Stimulated activated CD8-positive, alpha-beta memory T cell treated with anti-CD3 and anti-CD28 coated beads, Interleukin-12 subunit alpha, Interleukin-12 subunit beta, amount 100 ng/mL, for 24 hours (primary cell): ENCODE data around the gene ATF6.
"Not testable (repeated sequence)": the region's sequence is repeated elsewhere in the genome, so short reads cannot be mapped to it uniquely, and the experiment has no call there.

Source experiments
- DNase-seq: peaks from one replicate; pipeline ENCODE4 v3.0.0-alpha.2; 2020; ENCODE audit errors: extremely low read depth

Gene ATF6

GRCh38 chr1:161733526-161733925 lies 32.6 kb upstream of the ATF6 start:
- DNase-seq, result no peak

- no peak for DNase-seq
These were observed 30.3 kb upstream of the ATF6 start for GRCh38 chr1:161735837-161736236.

GRCh38 chr1:161736335-161736969 lies 29.7 kb upstream of the ATF6 start:
- no peak for DNase-seq

GRCh38 chr1:161737625-161738024 lies 28.5 kb upstream of the ATF6 start:
- no peak for DNase-seq

DNA sequence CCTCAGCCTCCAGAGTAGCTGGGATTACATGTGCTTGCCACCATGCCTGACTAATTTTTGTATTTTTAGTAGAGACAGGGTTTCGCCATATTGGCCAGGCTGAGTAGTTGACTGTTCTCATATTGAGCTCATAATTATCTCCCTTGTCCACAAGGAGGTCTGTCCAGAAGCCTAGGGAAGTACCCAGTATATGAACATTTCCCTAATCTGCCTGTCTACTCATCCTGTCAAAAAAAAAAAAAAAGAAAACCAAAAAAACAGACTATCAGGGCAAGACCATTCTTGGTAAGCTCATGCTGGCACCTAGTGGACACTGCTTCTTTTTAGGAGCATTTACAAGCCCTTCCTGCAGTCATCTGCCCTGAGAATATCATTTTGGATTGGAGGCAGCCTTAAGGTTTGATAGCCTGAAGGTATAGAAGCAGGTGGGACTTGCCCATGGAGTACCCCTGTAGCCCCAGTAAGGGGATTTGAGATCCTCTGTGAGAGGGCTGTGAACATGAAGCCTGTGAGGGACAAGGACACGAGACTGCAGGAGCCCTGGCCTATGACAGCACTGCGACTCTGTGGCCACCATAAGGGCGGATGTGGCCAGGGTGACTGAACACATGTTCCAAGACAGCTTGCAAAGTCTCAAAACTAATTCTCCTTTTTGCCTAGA lies 27.4 kb upstream of the ATF6 start:
- no peak for DNase-seq

- DNase-seq, result no peak
These were observed 26.1 kb upstream of the ATF6 start for GRCh38 chr1:161739865-161740566.

- no peak for DNase-seq
These were observed 25.2 kb upstream of the ATF6 start for GRCh38 chr1:161740921-161741320.

GRCh38 chr1:161743231-161743630 lies 22.9 kb upstream of the ATF6 start:
- DNase-seq, result no peak

- DNase-seq, result no peak
These were observed 18.3 kb upstream of the ATF6 start for GRCh38 chr1:161747801-161748200.

DNA sequence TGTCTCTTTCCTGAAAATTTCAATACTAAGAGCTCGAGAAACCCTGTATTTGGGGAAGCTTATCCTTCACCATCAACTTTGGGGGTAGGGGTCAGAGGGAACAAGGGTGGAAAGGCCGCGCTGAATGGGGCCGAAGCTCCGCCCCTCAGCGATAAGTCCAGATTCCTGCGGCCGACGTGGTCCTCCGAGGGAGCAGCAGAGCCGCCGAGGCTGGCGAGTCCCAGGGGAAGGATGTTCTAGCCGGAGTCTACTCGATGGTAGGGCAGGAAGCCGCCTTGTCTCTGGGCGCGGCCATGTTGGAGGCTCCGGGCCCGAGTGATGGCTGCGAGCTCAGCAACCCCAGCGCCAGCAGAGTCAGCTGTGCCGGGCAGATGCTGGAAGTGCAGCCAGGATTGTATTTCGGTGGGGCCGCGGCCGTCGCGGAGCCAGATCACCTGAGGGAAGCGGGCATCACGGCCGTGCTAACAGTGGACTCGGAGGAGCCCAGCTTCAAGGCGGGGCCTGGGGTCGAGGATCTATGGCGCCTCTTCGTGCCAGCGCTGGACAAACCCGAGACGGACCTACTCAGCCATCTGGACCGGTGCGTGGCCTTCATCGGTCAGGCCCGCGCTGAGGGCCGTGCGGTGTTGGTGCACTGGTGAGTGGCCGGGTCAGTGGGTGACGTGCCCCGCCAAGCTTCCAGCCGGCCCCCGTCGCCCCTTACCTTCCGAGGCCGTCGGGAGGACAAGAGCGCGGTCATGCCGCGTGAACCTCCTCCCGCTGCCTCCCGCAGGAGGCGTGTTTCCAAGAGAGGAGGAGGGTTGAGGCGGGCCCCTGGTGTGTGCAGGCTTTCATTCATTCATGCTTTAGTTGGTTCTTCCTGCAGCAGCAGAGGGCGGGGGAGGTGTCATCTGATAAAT lies 16.4 kb upstream of the ATF6 start, which contains the start of gene DUSP12:
DUSP12 (plus strand) TSS at position 278 of the 899 bp plus-strand sequence; CDS start at position 294, 16 bp downstream.
- DNase-seq, result peak; percentile 75

DNA sequence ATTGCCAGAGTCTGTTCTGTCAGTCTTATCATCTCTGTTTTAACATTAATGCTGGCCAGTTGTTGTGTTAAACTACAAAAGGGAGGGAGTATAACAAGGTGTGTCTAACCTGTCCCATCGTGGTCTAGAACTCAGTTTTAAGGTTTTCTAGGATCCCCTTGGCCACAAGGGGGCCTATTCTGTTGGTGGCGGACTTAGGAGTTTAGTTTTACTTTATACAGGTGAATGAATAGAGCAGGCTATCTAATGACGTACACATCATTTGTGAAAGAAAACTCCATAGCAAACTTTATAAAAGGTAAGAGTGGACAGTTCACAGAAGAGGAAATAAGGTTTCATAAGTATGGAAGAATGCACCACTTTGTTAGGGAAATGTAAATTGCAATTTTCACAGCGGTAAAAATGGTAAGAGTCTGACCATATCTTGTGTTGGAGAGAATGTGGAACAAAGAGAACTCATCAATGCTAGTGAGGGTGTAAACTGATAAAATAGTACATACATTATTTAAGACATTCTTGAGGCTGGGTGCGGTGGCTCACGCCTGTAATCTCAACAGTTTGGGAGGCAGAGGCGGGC lies 2.5 kb upstream of the ATF6 start:
- no peak for DNase-seq

GRCh38 chr1:161768461-161768860 lies 2.3 kb downstream of the ATF6 start:
- DNase-seq, result no peak

- no peak for DNase-seq
These were observed 3.0 kb downstream of the ATF6 start for GRCh38 chr1:161768986-161769672.

- not testable (repeated sequence) for DNase-seq
These were observed 3.5 kb downstream of the ATF6 start for GRCh38 chr1:161769673-161770045.

DNA sequence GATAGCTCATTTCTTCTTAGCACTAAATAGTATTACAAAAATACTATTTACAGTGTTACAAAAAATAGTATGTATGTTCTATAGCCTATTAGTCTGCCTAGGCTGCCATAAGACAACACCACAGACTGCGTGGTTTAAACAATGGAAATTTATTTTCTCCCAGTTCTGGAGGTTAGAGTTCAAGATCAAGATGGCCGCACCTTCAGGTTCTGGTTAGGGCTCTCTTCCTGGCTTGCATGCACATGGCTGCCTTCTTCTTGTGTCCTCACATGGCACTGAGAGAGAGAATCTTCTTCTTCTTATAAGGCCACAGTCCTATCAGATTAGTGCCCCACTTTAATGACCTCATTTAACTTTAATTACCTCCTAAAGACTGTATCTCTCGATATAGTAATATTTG lies 4.1 kb downstream of the ATF6 start:
- DNase-seq, result no peak

DNA sequence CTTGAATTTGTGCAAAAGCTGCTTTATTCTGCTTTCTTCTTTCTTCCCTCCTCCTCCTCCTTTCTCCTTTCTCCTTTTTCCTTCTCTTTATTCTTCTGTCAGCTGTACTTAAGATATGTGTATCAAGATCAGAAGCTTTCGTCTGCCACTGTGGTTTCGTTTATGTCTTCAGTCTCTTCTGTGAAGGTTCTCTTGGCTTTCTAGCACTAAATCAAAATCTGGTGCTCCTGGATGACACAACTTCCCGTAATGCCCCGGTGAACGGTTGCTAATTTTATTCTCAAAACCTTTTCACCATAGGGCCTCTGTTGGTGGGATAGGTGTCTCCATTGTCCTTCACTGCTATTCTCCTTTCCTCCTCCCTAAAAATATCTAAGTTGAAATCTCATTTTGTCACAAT lies 5.0 kb downstream of the ATF6 start:
- no peak for DNase-seq

GRCh38 chr1:161771973-161772372 lies 5.9 kb downstream of the ATF6 start:
- DNase-seq, result no peak

DNA sequence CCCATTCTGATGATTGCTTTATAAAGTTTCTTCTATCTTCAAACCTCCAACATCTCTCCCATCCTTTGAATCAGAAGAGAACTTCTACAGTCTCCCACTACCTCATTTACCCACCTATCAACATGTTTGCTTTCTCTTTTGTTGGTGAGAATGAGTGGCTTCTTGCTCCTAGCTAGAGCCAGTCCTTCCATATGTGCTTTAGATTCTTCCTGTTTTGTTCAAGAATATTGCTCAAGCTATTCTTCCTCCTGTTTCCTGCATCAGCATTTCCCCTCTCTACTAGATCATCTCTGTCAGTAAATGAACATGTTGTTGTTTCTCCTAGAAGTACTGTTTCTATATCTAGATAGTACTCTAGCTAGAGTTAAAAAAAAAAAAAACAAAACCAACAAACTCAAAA lies 6.3 kb downstream of the ATF6 start:
- no peak for DNase-seq

DNA sequence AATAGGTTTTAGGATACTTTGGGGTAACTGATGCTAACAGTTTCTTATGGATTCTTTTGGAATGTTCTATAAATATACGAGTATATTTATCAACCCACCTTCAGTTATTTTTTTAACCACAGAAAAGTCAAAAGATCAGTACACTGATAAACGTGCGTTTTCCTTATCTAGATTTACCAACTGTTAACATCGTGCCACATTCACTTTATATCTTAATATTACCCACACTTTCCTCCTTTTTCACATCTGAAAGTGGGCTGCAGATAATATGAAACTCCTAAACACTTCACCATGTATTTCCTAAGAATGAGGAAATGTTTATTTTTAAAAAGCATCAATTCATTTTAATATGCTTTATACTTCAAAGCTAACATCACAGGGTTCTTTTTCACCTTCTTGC lies 7.7 kb downstream of the ATF6 start:
- DNase-seq, result no peak

- no peak for DNase-seq
These were observed 11.1 kb downstream of the ATF6 start for GRCh38 chr1:161777261-161777660.

DNA sequence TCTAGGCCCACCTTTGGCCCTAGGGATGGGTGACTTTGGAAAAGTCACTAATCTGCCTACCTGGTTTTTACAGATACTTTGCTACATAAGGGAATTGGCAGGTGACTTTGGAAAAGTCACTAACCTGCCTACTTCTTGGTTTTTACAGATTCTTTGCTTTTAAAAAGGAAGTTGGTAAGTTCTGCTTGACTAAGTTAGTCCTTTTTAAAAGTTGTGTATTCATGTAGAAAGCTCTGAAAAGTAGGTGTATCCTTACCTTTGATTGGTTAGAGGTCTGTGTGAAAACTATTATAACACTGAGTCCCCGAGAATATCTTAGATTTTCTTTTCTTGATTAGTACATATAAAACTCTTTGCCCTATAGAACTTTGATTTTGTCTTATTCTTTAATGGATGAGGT lies 12.4 kb downstream of the ATF6 start:
- DNase-seq, result no peak
